NCI-H1048 (cell line): Measurements from ENCODE around the gene CCDC88A.

Experiments used
- DNase-seq: peaks from one replicate; lab custom pipeline; 2025; lab: John Stamatoyannopoulos, UW

CCDC88A gene

DNA sequence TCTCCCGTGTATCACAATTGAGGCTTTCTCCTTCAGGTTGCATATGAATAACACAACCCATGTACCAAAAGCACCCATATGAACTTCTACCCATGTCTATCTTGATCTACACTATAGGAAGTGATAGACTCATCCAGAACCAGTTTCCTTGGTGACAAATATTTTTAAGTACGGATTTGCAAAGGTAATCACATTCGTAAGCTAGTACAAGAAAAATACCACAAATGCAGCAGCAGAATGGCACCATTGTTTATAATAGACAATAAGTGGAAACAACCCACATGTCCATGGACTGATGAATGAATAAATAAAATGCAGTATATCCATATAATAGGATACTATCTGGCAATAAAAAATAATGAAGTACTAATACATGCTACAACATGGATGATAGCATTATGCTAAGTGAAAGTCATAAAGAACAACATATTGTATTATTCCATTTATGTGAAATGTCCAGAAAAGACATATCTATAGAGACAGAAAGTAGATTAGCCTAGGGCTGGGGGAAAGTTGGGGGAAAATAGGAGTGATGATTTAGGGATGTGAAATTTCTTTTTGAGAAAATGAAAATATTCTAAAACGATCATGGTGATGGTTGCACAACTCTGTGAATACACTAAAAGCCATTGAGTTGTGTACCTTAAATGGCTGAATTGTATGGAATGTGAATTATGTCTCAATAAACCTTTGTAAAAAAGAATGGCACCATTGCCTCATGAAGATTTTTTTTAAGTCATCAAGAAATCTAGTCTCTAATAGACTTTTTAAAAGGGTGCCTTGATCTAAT lies 3.4 kb upstream of the CCDC88A start:
- no peak for DNase-seq

- no peak for DNase-seq
Measured at GRCh38 chr2:55421326-55421725, 1.7 kb upstream of the CCDC88A start.

DNA sequence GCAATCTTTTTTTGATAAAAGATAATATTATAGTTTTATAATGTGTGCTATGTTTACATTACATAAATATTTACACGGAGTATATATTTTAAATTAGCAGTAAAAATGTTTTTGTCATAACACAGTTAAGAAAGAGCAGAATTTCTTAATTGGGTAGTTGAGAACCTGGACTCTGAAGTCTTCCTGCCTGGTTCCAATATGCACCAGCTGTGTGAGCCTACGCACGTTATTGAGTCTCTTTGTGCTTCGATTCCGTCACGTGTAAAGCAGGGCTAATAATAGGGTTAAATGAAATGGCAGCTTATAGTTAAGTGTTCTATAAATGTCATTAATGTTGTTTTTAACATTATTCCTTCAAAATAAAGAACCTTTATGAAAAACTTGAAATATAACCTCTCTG lies 1.2 kb upstream of the CCDC88A start:
- DNase-seq = no peak

GRCh38 chr2:55420439-55420725 lies 726 bp upstream of the CCDC88A start:
- no peak for DNase-seq

DNA sequence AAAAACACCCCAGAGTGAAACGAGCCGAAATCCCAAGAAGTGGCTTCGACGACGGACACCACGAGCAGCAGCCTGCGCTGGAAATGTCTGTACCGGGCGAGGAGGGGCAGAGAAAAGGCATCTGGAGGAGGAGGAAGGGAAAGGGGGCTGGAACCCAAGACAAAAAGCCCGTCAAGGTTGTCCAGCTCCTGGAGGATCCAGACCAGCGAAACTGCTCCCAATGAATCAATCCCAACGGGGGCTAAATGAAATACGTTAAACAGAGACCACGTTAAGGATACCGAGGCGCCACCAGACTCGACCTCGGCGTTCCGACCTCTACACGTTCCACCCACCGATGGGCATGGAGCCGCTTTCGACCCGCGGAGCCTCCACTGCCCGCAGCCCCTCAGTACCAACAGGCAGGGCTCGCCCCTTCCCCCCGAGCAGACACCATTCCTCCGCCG lies 400 bp downstream of the CCDC88A start:
- DNase-seq = no peak

DNA sequence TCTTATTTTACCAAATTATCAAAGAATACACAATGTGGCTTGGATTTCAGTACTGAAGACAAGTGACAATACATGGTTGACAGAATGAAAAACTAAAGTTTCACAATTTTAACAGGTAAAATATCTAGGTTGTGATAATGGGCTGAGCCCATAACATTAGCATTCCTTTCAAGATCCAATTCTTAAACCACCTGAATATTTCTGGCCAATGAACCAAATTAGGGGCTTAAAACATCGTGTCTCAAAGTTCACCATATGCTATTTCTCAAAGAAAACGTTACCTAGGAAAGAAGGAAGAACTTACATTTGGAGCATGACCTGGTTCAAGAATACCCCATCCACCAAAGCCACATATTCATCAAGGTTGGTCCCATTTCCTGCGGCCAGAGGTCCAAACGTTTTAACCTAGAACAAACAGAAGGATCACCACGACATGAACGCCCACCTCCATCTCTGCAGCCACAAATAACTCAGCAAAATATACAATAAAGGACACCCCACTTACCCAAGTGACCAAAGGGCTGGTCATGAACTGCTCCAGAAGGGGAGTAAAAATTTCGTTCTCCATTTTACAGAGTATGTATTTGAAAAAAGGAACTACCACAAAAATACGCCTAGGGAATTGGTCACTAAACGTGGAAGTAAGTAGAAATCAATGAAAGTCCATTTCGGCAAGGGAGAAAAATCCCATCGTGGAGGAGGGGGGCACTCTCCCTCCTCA lies 984 bp downstream of the CCDC88A start:
- DNase-seq = no peak

GRCh38 chr2:55418072-55418471 lies 1.6 kb downstream of the CCDC88A start:
- DNase-seq = no peak

DNA sequence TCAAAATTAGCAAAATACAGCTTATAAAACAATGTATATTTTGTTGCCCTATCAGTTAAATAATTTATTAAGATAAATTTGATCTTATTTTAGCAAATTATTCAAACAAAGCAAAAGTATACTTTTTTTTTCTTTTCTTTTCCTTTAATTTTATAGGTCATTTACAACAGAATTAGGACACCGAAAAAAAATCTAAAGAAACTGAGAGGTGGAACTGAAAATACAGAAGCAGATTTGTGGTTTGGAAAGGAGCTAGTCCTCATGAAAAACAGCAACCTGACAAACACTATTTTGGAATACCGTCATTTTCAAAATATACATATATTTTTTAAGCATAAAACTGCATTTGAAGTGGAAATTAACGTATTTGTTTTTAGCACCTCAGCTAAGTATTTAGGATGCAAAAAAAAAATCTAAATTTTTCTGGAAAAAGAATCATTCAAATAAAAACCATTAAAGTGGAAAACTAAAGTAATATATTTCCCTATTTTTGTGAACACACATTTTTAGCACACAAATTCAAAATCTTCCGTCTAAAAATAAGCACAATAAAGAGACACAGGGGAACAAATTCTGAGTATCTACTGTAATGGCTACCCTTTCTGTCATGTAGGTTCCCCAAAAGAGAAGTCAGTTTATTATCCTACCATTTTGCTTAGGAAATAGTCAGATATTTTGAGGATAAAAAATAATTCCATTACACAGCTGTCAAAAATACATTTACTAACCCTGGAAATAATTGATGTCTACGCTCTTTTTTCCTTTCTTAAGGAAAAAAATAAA lies 2.7 kb downstream of the CCDC88A start:
- DNase-seq = no peak

GRCh38 chr2:55415300-55415699 lies 4.4 kb downstream of the CCDC88A start:
- DNase-seq = no peak

- DNase-seq = no peak
Measured at GRCh38 chr2:55408918-55409868, 10.5 kb downstream of the CCDC88A start.

DNA sequence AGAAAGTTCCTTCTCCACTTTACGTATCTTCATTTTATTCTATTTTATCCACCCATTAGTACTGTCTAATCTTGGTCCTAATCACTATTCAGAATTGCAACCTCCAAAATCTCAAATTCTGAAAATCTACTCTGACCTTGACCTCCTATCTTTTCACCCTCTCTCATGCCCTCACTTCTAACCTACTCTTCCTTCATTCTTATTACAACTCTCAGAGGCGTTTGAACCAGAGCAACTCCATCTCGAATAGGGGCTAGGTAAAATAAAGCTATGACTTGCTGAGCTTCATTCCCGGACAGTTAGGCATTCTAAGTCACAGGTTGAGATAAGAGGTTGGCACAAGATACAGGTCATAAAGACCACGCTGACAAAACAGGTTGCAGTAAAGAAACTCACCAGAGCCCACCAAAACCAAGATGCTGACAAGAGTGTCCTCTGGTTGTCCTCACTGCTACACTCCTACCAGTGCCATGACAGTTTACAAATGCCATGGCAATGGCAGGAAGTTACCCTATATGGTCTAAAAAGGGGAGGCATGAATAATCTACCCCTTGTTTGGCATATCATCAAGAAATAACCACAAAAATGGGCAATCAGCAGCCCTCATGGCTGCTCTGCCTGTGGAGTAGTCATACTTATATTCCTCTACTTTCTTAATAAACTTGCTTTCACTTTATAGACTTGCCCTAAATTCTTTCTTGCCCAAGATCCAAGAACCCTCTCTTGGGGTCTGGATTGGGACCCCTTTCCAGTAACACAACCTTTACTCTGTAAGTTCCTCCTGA lies 11.4 kb downstream of the CCDC88A start:
- DNase-seq = no peak

DNA sequence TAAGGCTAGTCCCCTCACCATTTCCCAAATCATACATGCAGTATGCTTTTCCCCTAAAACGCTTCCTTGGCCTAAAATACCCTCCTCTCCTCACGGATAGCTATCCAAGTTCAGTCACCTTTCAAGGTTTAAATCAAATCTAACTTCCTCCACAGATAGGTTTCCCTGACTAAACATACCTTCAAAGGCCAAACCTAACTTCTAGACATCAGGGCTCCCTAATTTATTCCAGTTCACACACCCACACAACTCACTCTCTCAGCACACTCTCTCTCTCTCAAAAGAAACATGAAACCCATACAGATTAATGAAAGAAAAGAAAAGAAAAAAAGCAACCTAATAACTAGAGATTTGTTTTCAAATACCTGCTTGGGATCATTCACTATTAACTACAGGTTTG lies 14.5 kb downstream of the CCDC88A start:
- DNase-seq = no peak

GRCh38 chr2:55403256-55403998 lies 16.2 kb downstream of the CCDC88A start:
- no peak for DNase-seq

DNA sequence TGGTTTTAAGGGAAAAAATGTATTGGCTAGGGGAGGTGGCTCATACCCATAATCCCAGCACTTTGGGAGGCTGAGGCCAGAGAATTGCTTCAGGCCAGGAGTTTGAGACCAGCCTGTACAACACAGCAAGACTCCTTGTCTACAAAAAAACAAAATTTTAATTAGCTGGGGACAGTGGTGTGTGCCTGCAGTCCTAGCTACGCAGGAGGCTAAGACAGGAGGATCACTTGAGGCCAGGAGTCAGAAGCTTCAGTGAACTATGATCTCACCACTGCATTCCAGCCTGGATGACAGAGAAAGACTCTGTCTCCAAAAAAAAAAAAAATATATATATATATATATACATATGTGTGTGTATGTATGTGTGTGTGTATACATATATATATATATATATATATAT lies 18.5 kb downstream of the CCDC88A start:
- DNase-seq = no peak

GRCh38 chr2:55400332-55400731 lies 19.3 kb downstream of the CCDC88A start:
- DNase-seq = no peak

- DNase-seq = no peak
Measured at GRCh38 chr2:55399815-55400214, 19.8 kb downstream of the CCDC88A start.

GRCh38 chr2:55395724-55396605 lies 23.7 kb downstream of the CCDC88A start:
- DNase-seq = no peak

GRCh38 chr2:55391615-55392242 lies 27.9 kb downstream of the CCDC88A start:
- no peak for DNase-seq

GRCh38 chr2:55391155-55391554 lies 28.5 kb downstream of the CCDC88A start:
- no peak for DNase-seq
